Renal pelvis (tissue), 4 donors: Measurements from ENCODE around the gene TBATA. TPM values are rescaled to one million over a fixed set of nuclear protein-coding genes. Genes with fewer than 3 reads are reported as not detected.
"Not testable (repeated sequence)": the region's sequence is repeated elsewhere in the genome, so short reads cannot be mapped to it uniquely, and the experiment has no call there.

Experiments used
- DNase-seq: peaks from one replicate; pipeline ENCODE4 v3.0.0-alpha.2; 2013
- polyA plus RNA-seq, 3 donors: library from polyadenylated mRNA; unstranded; fragments of 120-200 nt; gene quantifications; one replicate each; pipeline ENCODE4 v1.2.1, GENCODE V29; 2013; ENCODE audit not compliant: insufficient read length in 3 of 3

The TBATA gene
- polyA plus RNA-seq, 3 donors, result 0.20 TPM; not detected in 2

DNA sequence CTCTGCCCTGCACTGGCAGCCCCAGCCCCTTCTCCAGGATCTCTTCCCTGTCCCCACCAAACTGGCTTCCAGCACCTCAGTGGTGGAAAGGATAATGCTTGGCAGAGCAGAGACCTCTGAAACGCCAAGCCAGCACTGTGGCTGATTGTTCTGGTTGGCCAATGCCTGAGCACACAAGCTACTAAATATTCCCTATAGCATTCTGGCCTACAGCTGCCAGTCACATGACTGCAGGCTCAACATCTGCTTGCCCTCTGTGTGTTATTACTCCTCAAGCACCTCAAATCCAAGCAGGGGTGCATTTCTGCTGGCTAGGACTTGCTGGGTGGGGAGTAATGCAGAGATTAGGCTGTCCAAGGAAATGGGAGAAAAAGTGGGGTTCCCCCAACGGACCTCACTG is 6.1 kb downstream of the TBATA start:
- DNase-seq, result no peak

DNA sequence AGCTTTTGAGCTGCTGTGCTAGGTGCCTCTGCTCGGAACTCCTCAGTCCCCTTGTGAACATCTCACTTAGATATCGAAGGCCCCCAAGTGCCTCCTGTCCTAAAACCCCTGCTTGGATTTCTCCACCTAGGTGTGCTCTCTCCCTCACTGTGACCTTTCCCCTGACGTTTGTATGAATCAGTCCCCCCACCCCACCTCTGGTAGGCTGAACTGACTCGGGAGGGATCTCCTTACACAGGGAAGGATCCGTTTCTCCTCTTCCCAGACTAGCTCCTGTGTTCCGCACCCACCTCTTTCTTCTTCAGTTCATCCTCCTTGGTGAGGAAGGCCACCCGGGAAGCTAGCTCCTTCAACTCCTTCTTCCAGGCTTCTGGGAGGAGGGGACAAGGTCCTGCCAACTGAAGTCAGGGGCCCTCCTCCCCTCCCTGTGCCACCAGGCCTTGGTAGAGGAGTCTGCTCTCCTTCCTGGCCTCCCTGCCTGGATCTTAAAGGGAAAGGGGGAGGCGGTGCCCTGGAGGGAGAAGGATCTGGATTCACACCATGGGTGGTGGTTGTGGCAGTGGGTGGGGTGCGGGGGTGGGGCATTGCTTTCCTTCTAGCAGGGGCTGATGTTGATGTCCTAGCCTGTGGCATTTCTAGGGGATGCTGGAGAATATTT is 6.8 kb downstream of the TBATA start:
- no peak for DNase-seq

DNA sequence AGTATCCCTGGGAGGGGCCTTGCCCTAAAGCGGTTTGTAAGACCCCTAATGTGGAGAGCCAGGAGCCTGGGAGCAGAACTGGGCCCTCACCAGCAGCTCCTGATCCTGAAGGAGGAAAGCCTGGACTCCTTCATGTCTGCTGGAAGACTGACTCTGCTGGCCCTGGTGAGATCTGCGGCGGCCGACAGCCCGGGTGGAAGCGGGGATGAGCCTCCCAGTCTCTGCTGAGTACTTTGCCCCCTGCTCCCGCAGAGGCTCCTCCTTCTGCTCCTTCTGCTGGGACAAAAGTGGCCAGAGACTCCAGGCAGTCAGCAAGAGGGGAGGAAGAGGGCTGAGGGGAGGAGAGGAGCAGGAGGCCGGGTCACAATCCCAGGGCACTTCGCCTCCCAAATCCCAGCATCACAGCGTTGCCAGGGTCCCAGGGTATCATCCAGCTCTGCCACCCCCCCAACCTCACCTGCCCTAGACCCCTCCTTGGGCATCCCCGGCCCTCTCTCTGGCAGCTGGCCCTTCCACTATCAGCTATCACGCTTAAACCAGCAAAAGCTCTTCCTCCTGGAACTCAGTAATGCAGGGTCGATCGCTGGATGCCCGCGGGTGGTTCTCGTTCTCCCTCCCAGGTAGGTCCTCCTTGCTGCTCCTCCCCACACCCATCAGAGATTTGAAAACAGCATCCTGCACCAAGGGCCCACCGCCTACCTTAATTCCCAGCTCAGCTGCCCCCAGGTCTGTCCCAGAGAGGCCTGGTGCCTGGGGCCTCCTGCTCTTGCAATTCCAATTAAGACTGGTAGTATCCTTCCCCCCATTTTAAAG is 7.9 kb downstream of the TBATA start:
- DNase-seq, result no peak

DNA sequence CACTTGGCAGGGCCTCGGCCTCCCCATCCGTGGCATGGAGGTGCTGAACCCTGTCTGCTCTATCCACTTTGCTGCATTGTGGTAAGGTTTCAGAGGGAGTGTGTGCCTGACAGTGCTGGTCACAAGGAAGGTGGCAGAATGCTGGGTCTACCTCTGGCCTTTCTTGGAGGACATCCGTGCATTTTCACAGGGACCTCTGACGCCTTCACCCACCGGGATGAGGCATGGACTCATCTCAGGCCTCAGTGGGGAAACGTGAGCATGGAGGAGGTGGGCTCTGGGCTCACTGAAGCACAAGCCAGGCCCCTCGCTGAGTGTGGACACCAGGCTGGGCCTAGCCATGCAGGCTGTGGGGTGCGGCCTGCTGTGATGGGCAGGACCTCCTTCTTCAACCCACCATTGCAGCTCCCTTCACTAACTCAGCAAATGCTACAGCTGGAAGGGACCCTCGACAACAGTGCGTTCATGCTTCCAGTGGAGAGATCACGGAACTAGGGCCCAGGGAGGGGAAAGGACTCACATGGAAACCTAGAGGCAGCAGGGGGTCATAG is 8.6 kb downstream of the TBATA start:
- DNase-seq, result no peak

DNA sequence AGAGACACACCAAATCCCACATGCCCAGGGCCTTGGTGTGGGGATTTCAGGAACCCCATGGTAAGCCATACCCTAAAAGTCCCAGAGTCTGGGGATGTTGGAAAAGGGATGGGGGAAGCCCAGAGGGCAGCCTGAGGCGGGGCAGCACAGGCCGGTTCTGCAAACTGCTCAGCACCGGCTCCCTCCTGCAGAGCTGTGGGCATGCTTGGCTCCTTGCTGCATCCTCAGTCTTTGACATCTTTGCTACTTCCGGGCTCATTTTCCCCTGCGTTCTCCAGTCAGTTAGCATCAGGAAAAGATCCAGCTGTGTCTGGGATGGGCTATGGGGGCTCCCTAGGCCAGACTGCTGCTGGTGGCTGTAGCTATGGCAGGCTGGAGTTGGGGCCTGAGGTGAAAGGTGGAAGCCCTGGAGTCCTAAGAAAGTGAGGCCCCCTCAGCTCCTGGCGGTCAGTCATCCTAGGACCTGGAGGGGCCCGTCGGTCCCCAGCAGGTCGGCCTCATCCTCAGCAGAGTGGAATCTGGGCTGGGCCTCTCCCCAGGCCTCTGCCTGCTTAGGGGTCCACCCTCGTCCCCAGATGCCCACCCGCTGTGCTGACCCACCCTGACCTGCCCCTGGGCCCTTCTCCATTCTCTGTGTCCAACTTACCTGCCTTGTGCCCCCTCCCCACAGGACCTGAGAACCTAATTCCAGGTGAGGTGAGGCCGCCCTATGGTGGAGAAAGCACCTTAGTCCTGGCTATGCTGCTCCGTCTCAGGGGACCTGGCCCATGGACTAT is 9.3 kb downstream of the TBATA start:
- DNase-seq, result no peak

DNA sequence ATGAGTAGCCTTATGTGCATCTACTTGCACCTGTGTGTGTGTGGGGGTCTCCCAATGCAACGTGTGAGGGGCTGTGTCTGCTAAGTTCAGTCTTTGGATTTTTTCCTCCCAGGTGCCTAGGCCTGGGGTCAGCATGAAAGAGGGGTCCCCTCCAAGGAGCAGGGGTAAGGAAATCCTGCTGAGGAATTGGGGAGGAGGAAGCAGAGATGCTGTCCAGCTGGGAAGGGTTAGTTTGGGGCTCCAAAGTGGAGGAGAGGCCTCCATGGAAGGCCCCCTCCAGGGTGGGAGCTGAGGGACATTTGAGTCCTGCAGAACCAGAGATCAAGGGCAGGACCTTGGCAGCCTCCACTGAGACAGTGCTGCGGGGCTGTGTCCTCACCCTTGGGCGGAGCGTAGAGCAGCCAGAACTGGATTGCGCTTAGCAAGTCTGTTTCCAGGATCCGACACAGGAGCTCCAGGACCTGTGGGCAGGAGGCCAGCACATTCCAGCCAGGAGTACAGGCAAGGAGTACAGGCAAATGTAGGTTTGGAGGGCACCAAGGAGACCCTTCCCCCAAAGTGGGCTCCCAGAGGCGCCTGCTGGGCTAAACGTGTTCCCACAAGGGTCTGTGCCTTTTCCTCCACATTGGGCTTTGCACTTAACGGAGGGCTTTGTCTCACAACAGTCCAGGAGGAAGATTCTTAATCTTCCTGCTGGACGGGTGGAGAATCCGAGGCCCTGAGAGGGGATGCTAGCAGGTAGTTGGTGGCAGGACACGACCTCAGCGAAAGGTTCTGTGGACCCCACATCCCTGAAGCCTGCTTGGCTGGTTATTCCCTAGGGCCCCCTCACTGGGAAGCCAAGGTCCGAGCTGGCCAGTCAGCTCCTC is 10.1 kb downstream of the TBATA start:
- no peak for DNase-seq

DNA sequence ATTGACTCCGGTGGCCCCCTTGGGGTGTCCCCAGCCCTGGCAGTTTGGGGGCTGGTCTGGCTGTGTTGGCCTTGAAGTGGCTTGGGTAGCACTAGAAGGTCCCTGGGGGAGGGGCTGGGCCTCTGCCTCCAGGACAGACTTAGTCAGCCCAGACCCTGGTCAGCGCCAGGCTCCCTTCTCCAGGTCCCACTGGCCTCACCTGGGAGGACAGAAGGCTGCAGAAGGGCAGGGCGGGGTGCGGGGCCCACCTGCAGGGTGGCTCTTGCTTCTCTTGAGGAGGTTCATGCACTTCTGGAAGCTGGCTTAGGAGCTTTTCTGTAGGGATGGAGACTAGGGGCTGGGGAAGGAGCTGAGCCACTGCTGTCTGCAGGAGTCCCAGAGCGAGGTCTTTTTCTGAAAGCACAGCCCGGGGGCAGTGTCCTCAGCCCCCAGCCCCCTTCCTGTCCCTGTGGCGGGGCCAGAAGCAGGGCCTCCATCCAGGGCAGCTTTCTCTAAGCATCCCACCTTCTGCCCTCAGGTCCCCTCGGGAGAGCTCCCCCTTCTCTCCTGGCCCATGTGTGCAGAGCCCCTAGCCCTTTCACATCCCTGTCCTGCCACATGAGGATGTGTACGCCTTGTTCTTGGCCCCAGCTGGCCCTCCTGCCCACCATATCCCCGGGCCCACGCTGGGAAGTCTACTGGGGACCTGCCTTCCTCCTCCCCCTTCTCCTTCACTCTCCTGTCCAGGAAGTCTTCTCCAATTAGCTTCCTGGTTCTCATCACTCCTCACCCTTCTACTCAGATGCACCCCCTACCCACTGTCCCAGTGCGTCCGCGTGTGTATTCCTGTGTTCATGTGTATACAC is 11.0 kb downstream of the TBATA start:
- DNase-seq, result no peak

DNA sequence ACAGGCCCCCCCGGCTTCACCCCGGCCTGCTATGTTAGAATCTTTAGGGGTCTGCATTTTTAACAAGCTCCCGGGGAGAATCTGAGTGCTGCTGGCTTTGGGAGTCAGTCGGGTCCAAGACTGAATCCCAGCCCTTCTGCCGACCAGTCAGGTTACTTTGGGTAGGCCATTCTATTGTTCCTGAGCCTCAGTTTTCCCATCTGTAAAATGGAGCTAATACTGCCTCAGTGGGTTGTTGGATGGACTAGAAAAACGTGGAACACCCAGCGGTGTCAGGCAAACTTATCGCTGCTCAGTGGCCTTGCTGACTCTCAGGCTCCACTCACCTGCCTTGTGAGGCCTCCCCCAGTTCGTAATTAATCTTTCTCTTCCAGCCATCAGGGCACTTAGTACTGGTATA is 11.7 kb downstream of the TBATA start:
- no peak for DNase-seq

DNA sequence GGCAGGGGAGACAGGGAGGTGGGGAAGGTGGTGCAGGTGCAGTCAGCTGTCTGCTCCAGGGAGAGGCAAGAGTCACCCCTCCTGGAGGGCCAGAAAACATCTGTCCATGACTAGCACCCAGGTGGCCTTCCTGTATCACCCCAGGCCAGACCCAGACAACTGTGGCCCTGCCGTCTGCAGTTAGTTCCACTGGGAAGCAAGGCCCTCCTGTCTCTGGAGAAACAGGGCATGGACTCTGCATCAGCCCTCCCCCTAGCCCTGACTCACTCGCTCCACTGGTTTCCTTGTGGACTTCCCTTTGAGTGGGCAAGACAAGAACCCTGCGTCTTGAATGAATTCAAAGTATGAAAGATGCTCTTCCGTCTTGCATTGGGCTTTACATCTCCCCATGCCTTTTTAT is 12.6 kb downstream of the TBATA start:
- no peak for DNase-seq

DNA sequence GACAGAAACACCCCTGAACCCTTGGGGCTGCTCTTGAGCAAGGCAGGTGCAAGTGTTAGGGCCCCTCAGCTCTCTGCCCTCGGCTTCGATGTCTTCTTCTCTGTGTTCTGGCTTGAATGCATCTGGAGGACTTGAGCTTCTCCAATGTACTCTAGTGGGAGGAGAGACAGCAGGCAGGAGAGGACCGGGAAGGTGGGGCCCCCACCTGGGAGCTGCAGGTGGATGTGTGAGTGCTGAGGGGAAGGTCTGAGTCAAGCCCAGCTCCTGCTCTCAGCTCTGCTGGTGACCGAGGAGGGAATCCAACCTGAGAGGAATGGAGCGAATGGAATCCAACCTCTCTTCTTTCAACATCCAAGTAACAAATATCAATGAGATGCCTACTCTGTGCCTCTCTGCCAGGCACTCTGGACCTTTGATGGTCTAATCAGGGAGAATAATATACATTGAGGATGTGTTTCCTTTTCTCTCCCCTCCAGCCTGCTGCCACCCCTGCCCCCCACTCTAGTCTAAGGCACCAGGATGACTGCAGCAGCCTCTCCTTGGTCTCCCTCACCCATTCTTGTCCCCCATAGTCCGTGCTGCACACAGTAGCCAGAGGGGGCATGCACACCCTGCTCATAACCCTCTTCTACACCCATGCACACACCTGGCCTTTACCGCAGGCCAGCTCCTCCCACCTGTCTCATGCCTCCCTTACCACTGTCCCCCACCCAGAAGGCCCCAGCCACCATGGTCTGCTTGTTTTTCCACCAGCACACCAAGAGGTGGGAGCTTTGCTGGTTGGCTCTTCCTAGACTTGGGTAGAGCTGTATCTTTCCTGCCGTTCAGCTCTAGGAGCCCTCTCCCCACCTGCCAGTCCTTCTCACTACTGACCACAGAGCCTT is 13.6 kb downstream of the TBATA start:
- no peak for DNase-seq

DNA sequence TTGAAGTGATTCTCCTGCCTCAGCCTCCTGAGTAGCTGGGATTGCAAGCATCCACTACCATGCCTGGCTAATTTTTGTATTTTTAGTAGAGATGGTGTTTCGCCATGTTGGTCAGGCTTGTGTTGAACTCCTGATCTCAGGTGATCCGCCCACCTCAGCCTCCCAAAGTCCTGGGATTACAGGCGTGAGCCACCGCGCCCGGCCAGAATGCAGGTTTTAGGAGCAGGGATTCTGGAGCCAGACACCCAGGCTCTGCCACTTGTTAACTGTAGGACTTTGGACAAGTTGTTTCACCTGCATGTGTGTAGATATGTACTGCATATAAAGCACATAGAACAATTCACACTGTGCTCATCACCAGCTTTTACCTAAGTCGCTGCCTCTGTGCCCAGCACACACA is 14.7 kb downstream of the TBATA start:
- not testable (repeated sequence) for DNase-seq

DNA sequence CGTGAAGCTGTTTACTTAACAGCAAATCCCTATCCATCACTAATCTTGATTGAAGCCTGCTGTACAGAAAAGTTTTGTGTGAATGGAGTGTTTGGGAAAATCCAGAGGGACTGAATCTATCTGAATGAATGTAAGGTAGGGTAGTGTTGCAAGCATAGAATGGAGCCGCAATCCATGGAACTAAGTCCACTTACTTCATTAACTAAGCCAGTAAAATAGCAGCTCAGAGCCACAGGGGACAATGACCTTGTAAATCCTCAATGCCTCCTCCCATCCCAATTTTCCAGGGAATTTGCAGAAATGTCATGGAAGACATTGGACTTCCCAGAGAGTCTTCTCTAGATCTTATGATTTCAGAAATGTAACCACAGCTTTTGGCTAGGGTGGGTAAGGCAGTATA is 15.2 kb downstream of the TBATA start:
- no peak for DNase-seq

DNA sequence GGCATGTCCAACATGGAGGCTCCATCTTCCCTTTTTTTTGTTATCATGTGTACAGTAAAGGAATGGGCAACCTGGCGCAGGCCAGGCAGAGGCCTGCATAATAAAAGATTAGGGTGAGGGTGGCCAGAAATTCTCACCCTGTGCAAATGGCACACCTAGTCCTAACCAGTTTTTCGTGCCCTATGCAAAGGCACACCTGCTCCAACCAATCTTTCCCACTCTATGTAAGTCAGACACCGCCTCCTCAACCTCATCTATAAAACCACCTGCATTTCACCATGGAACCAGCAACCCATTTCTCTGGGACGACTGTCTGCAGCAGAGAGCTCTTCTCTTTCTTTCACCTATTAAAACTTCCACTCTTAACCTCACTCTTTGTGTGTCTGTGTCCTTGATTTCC is 16.1 kb downstream of the TBATA start:
- DNase-seq, result no peak

DNA sequence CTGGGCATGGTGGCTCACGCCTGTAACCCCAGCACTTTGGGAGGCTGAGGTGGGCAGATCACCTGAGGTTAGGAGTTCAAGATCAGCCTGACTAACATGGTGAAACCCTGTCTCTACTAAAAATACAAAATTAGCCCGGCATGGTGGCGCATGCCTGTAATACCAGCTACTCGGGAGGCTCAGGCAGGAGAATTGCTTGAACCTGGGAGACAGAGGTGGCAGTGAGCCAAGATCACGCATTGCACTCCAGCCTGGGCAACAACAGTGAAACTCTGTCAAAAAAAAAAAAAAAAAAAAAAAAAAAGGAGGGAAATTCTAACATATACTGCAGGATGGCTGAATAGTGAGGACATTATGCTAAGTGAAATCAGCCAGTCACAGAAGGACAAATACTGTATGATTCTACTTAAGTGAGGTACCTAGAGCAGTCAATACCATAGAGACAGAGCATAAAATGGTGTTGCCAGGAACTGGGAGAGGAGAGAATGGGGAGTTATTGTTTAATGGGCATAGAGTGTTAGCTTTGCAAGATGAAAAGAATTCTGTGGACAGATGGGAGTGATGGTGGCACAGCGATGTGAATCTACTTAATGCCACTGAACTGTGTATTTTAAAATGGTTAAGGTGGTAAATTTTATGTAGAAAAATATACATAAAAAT is 17.0 kb downstream of the TBATA start:
- DNase-seq, result not testable (repeated sequence)

DNA sequence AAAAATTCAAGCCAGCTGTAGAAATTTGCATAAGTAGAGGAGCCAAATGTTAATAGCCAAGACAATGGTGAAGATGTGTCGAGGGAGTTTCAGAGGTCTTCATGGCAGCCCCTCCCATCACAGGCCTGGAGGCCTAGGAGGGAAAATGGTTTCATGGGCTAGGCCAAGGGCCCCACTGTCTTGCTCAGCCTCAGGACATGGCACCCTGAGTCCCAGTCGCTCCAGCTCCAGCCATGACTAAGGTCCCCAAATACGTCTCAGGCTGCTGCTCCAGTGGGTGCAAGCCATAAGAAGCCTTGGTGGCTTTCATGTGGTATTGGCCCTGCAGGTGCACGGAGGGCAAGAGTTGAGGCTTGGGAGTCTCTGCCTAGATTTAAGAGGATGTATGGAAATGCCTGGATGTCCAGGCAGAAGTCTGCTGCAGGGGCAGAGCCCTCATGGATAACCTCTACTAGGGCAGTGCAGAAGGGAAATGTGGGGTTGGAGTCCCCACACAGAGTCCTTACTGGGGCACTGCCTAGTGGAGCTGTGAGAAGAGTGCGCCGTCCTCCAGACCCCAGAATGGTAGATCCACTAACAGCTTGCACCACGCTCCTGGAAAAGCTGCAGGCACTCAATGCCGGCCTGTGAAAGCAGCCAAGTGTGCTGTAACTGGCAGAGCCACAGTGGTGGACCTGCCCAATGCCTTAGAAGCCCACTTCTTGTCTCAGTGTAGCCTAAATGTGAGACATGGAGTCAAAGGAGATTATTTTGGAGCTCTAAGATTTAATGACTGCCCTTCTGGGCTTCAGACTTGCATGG is 19.2 kb downstream of the TBATA start:
- DNase-seq, result no peak

DNA sequence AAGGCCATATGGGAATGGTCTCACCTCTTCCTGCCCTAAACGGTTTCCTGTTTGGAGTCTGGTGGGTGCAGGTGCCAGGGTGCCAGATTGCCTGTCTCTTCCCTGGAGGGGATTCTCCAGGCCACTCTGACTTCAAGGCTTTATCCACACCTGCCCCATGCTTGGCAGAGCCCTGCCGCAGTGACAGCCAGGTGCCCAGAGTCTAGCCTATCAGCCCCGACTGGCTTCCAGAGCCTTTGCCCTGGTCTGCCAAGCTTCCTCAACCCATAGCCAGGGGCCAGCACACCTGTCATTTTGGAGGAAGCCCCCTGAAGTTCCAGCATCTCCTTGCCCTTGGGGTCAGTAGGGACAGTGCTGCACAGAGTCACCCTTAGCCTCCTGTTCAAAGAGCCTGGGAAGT is 21.6 kb downstream of the TBATA start:
- no peak for DNase-seq

DNA sequence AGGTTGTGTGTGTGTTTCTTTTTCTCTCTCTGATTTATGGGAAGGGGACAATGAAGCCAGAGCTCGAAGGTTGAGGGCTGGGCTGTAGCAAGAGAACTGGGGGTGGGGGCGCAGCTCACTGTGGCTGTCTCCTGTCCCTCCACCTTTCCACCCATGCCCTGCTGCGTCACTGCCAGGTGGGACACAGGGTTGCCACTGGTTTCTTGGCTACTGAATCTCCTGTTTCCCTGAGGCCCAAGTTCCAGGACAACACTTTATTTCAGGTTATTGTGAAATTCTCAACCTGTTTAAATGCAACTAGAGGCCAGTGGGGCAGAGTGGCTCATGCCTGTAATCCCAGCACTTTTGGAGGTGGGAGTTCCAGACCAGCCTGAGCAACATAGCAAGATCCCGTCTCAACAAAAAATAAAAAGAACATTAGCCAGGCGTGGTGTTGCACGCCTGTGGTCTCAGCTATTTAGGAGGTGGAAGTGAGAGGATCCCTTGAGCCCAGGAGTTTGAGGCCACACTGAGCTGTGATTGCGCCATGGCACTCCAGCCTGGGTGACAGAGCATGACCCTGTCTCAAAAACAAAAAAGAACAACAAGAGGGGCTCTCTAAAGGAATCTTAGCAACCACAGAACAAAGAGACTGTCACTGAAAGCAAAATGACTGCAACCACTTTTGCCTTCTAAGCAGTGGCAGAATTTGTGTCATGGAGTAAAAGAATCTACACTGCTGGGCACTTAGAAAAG is 22.6 kb downstream of the TBATA start:
- no peak for DNase-seq
